IPS-18c (cell line): ENCODE results near the gene RIN3.

Experiments used
- H3K4me3 ChIP-seq: 2 replicates; pipeline ENCODE4 v1.7.0; 2013; ENCODE audit warnings: low read depth, mild to moderate bottlenecking, low read length, moderate library complexity; ENCODE audit not compliant: insufficient read depth
- H3K9me3 ChIP-seq: one replicate; pipeline ENCODE4 v1.6.1; 2013; ENCODE audit warnings: mild to moderate bottlenecking, low read length, moderate library complexity; ENCODE audit not compliant: control insufficient read depth, insufficient read depth

RIN3 gene

GRCh38 chr14:92539419-92539818, 25.8 kb downstream of the RIN3 start:
- no peak overlapping the region for H3K4me3 ChIP-seq
- no peaks in the 10 kb centered on the region for H3K9me3 ChIP-seq

GRCh38 chr14:92539875-92540274, 26.3 kb downstream of the RIN3 start:
- no peak overlapping the region for H3K4me3 ChIP-seq
- no peaks in the 10 kb centered on the region for H3K9me3 ChIP-seq

- Histone ChIP-seq H3K9me3 (no peaks in the 10 kb centered on the region), H3K4me3 (no peak overlapping the region)
Observed at GRCh38 chr14:92540472-92541048, 27.0 kb downstream of the RIN3 start.

GRCh38 chr14:92542766-92543554, 29.4 kb downstream of the RIN3 start:
- Histone ChIP-seq H3K4me3 (no peak overlapping the region), H3K9me3 (no peaks in the 10 kb centered on the region)

GRCh38 chr14:92544051-92544720, 30.6 kb downstream of the RIN3 start:
- Histone ChIP-seq H3K9me3 (no peaks in the 10 kb centered on the region), H3K4me3 (no peak overlapping the region)

GRCh38 chr14:92546347-92547053, 32.9 kb downstream of the RIN3 start:
- H3K4me3 ChIP-seq, result no peak overlapping the region
- no peaks in the 10 kb centered on the region for H3K9me3 ChIP-seq

- Histone ChIP-seq H3K4me3 (no peak overlapping the region), H3K9me3 (no peaks in the 10 kb centered on the region)
Observed at GRCh38 chr14:92549105-92549858, 35.7 kb downstream of the RIN3 start.

- H3K9me3 ChIP-seq, result no peaks in the 10 kb centered on the region
- no peak overlapping the region for H3K4me3 ChIP-seq
Observed at GRCh38 chr14:92549859-92550230, 36.3 kb downstream of the RIN3 start.

- H3K4me3 ChIP-seq, result no peak overlapping the region
Observed at GRCh38 chr14:92551044-92551841, 37.7 kb downstream of the RIN3 start.

GRCh38 chr14:92552066-92552465, 38.5 kb downstream of the RIN3 start:
- H3K9me3 ChIP-seq, result no peaks in the 10 kb centered on the region
- H3K4me3 ChIP-seq, result no peak overlapping the region

More at GRCh38 chr14:92551044-92551841, 37.7 kb downstream of the RIN3 start:
- H3K9me3 ChIP-seq, result no peaks in the 10 kb centered on the region

GRCh38 chr14:92553438-92553837, 39.9 kb downstream of the RIN3 start:
- H3K4me3 ChIP-seq, result no peak overlapping the region
- H3K9me3 ChIP-seq, result no peaks in the 10 kb centered on the region

- H3K9me3 ChIP-seq, result no peaks in the 10 kb centered on the region
Observed at GRCh38 chr14:92555465-92556111, 42.0 kb downstream of the RIN3 start.

GRCh38 chr14:92556255-92556741, 42.7 kb downstream of the RIN3 start:
- no peak overlapping the region for H3K4me3 ChIP-seq
- H3K9me3 ChIP-seq, result no peaks in the 10 kb centered on the region

More at GRCh38 chr14:92555465-92556111, 42.0 kb downstream of the RIN3 start:
- no peak overlapping the region for H3K4me3 ChIP-seq

- Histone ChIP-seq H3K4me3 (no peak overlapping the region), H3K9me3 (no peaks in the 10 kb centered on the region)
Observed at GRCh38 chr14:92556863-92557543, 43.4 kb downstream of the RIN3 start.

GRCh38 chr14:92557544-92557912, 43.9 kb downstream of the RIN3 start:
- H3K4me3 ChIP-seq, result no peak overlapping the region
- H3K9me3 ChIP-seq, result no peaks in the 10 kb centered on the region
